Omental fat pad (tissue), 4 donors: ENCODE data around the gene TBC1D22A. TPM values are rescaled to one million over a fixed set of nuclear protein-coding genes. Genes with fewer than 3 reads are reported as not detected.

Experiments
- ATAC-seq: fragments of 150-250 bp; one replicate; pipeline ENCODE4 v1.9.1; 2016; ENCODE audit warnings: mild to moderate bottlenecking, moderate library complexity; ENCODE audit not compliant: low FRiP score
- DNase-seq: peaks from one replicate; pipeline ENCODE4 v3.0.0-alpha.2; 2019; ENCODE audit warnings: low spot score
- CTCF ChIP-seq, 3 donors: fragments of 450-650 bp; IDR thresholded peaks; one replicate each; pipeline ENCODE4 v1.5.1; 2016 to 2017; ENCODE audit warnings: antibody characterized with exemption in 3 of 3, mild to moderate bottlenecking in 3 of 3, moderate library complexity in 2 of 3
- total RNA-seq, 4 donors: library from RNA; depleted of rRNA; stranded (reverse); fragments of >200 nt; gene quantifications; one replicate each; pipeline ENCODE4 v1.1.0, GENCODE V29; 2016

TBC1D22A gene
- total RNA-seq, 4 donors from 2014 or later: 21.3 to 31.2 (median 24.5) TPM

- ATAC-seq (no peak), DNase-seq (no peak)
- no peak for TF ChIP-seq CTCF (IDR thresholded peaks at IDR 0.05)
These were observed 112.6 kb downstream of the TBC1D22A start for GRCh38 chr22:46875089-46875488.

- no peak for ATAC-seq
- no peak for DNase-seq
- no peak for TF ChIP-seq CTCF (IDR thresholded peaks at IDR 0.05)
These were observed 114.0 kb downstream of the TBC1D22A start for GRCh38 chr22:46876357-46876934.

GRCh38 chr22:46878191-46878948 lies 115.9 kb downstream of the TBC1D22A start:
- ATAC-seq (no peak), DNase-seq (no peak)
- no peak for TF ChIP-seq CTCF (IDR thresholded peaks at IDR 0.05)

- TF ChIP-seq CTCF (IDR thresholded peaks at IDR 0.05): no peak
- no peak for ATAC-seq
- no peak for DNase-seq
These were observed 116.6 kb downstream of the TBC1D22A start for GRCh38 chr22:46879083-46879482.

- no peak for DNase-seq
- TF ChIP-seq CTCF (IDR thresholded peaks at IDR 0.05): no peak
- no peak for ATAC-seq
These were observed 119.1 kb downstream of the TBC1D22A start for GRCh38 chr22:46881373-46882118.

GRCh38 chr22:46883092-46883910 lies 120.9 kb downstream of the TBC1D22A start:
- no peak for TF ChIP-seq CTCF (IDR thresholded peaks at IDR 0.05)
- DNase-seq: no peak
- no peak for ATAC-seq
